Spinal cord (tissue), 10 donors: Measurements from ENCODE around the gene PGD. TPM values are rescaled to one million over a fixed set of nuclear protein-coding genes. Genes with fewer than 3 reads are reported as not detected.

Source experiments
- DNase-seq, 6 donors: peaks; one replicate each; pipeline versions ENCODE4 v3.0.0 to v3.0.0-alpha.2; 2013 to 2015; ENCODE audit warnings: low spot score in 6 of 6, low read depth in 4 of 6
- H3K27ac ChIP-seq: one replicate; pipeline ENCODE4 v1.5.1; 2013; ENCODE audit warnings: low read depth, low read length, control low read depth
- H3K27me3 ChIP-seq: one replicate; pipeline ENCODE4 v1.6.1; 2013; ENCODE audit warnings: low read length; ENCODE audit not compliant: control insufficient read depth, insufficient read depth
- H3K36me3 ChIP-seq: one replicate; pipeline ENCODE4 v1.6.1; 2013; ENCODE audit warnings: low read length; ENCODE audit not compliant: control insufficient read depth, insufficient read depth
- H3K4me1 ChIP-seq: one replicate; pipeline ENCODE4 v1.6.1; 2013; ENCODE audit warnings: low read length; ENCODE audit not compliant: control insufficient read depth, insufficient read depth
- H3K4me3 ChIP-seq: one replicate; pipeline ENCODE4 v1.5.1; 2013; ENCODE audit warnings: low read depth, low read length, control low read depth
- H3K9me3 ChIP-seq: one replicate; pipeline ENCODE4 v1.6.1; 2013; ENCODE audit warnings: low read length; ENCODE audit not compliant: control insufficient read depth, insufficient read depth
- WGBS: methylation state at CpG from one replicate; pipeline ENCODE4 v1.1.5; 2013; ENCODE audit warnings: missing lambda C conversion rate; ENCODE audit not compliant: insufficient coverage; 5-methylcytosine and 5-hydroxymethylcytosine counted together
- polyA plus RNA-seq, 2 donors: library from polyadenylated mRNA; unstranded; fragments of 120-200 nt; gene quantifications; one replicate each; pipeline ENCODE4 v1.2.1, GENCODE V29; 2013; ENCODE audit not compliant: insufficient read length in 2 of 2
- total RNA-seq, 2 donors: library from RNA; depleted of rRNA in 1 of 2; stranded (reverse); fragments of 120-200 nt in 1 of 2; fragments of >200 nt in 1 of 2; gene quantifications; one replicate each; pipeline versions ENCODE4 v1.2.3 to v1.2.4, GENCODE V29; 2013 to 2014
- donor health status: healthy.

The PGD gene
- total and polyA plus RNA-seq, 4 donors, result 68.7 to 216 (median 147) TPM

DNA sequence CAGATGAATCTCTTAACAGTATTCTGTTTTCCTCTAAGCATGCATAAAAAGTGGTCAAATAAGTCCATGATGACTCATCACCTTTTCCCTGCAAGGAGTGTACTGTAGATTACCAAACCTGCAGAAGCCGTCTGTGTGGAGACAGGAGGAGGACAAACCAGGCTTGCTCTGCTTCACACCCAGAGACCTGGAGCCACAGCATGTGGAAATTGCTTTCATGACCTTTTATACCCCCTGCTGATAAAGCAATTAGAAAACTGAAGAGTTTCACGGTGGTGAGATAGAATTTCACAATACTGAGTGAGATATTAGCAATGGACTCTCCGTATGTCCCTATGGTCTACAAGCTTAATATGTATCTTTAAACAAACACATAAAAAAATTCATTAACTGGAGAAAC is 60.3 kb downstream of the PGD start:
- no peaks in the 10 kb centered on the region for H3K27me3 ChIP-seq
- 63% methylated on average over 1 of the region's 3 CpGs for WGBS
- no peaks in the 10 kb centered on the region for H3K4me1 ChIP-seq
- H3K36me3 ChIP-seq, result peaks cover 44% of the 10 kb centered on the region
- no peak overlapping the region for H3K4me3 ChIP-seq
- peak in 1 of 6 donors; percentile 59 for DNase-seq
- H3K9me3 ChIP-seq, result no peaks in the 10 kb centered on the region
- no peak overlapping the region for H3K27ac ChIP-seq

GRCh38 chr1:10467078-10467477 is 68.2 kb downstream of the PGD start:
- WGBS, result 93% methylated on average over 2 of the region's 2 CpGs
- Histone ChIP-seq H3K36me3 (peaks cover 63% of the 10 kb centered on the region), H3K27ac (no peak overlapping the region), H3K9me3 (no peaks in the 10 kb centered on the region), H3K4me1 (peaks cover 10% of the 10 kb centered on the region), H3K27me3 (no peaks in the 10 kb centered on the region), H3K4me3 (no peak overlapping the region)
- no peak for DNase-seq

DNA sequence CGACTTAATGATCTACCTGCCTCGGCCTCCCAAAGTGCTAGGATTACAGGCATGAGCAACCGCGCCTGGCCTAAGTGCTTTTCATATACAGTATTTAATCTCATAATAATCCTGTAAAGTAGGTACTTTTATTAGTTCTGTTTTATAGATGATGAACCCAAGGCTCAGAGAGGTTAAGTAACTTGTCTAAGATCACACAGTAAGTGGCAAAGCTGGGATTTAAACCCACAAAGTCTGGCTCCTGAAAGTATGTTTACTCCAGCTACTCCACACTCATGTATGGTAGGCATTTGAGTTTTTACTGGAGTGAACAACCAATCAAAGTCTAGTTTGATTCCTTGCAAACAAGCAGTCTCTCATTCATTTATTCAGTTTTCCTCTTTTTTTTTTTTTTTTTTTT is 71.2 kb downstream of the PGD start:
- peaks cover 36% of the 10 kb centered on the region for H3K36me3 ChIP-seq
- no peaks in the 10 kb centered on the region for H3K9me3 ChIP-seq
- peaks cover 16% of the 10 kb centered on the region for H3K4me1 ChIP-seq
- no peak overlapping the region for H3K4me3 ChIP-seq
- H3K27me3 ChIP-seq, result no peaks in the 10 kb centered on the region
- no peak overlapping the region for H3K27ac ChIP-seq
- no CpG with 5 or more reads among the region's 4 CpGs for WGBS
- DNase-seq, result no peak

Other genes with a start within 250 kb of the PGD start
- 100 to 1,000 TPM; 102 to 220 TPM for gene KIF1B, start 188.5 kb upstream of the PGD start, total RNA-seq
- 100 to 1,000 TPM; 173 to 217 TPM for gene KIF1B, start 188.5 kb upstream of the PGD start, polyA plus RNA-seq
- 10 to 100 TPM in 1 of 2 donors, 1 to 10 TPM in 1; 7.6 to 14.3 TPM for gene CENPS, start 31.4 kb downstream of the PGD start, total RNA-seq
- 10 to 100 TPM; 18.0 to 20.6 TPM for gene CENPS, start 31.4 kb downstream of the PGD start, polyA plus RNA-seq
- gene CORT, start 51.0 kb downstream of the PGD start, total RNA-seq, result 1 to 10 TPM in 1 of 2 donors, under 1 TPM in 1; 0.50 to 1.9 TPM
- gene CORT, start 51.0 kb downstream of the PGD start, polyA plus RNA-seq, result 1 to 10 TPM; 2.4 to 4.2 TPM
- 10 to 100 TPM; 34.4 to 37.2 TPM for gene DFFA, start 73.5 kb downstream of the PGD start, total RNA-seq
- 10 to 100 TPM; 33.9 to 39.5 TPM for gene DFFA, start 73.5 kb downstream of the PGD start, polyA plus RNA-seq
- 10 to 100 TPM in 1 of 2 donors, 1 to 10 TPM in 1; 9.5 to 15.8 TPM for gene PEX14, start 75.9 kb downstream of the PGD start, total RNA-seq
- gene PEX14, start 75.9 kb downstream of the PGD start, polyA plus RNA-seq, result 10 to 100 TPM; 23.5 to 26.9 TPM